ENCODE data around the gene KDELR1. TPM values are rescaled to one million over a fixed set of nuclear protein-coding genes. Genes with fewer than 3 reads are reported as not detected.

The KDELR1 gene
- total RNA-seq (10 to 100 TPM; 56.5 to 71.0 (median 62.9) TPM), polyA plus RNA-seq (10 to 100 TPM; 37.0 to 48.7 (median 40.0) TPM)
- long read RNA-seq, donor 1, transcript KDELR1-201 (5 exons, 1,557 nt), result major isoform, 16 of 22 reads
- long read RNA-seq, donor 1, partial matches to known transcripts, result 3 of 22 reads
- long read RNA-seq, donor 1, other reads (novel, unspliced or antisense), result 2 of 22 reads
- long read RNA-seq, donor 2, transcript KDELR1-201 (5 exons, 1,557 nt), result major isoform, 38 of 48 reads
- long read RNA-seq, donor 2, partial matches to known transcripts, result 4 of 48 reads
- long read RNA-seq, donor 2, other reads (novel, unspliced or antisense), result 4 of 48 reads

- DNase-seq (peak; percentile 70 to 87), ATAC-seq (peak; percentile 91 to 97 (median 95))
- Histone ChIP-seq H3K4me1 (no peaks in the 10 kb centered on the region), H3K4me3 (peak within 1 kb of the TSS; percentile 99), H3K27ac (peak within 1 kb of the TSS; percentile 87), H3K27me3 (ENCODE audit: insufficient read depth in 3 of 3, low read length in 2 of 3) (peaks cover 0 to 36% (median 27%) of the 10 kb centered on the region in 3 donors), H3K36me3 (ENCODE audit: insufficient read depth in 1 of 2, low read depth in 1 of 2) (peaks cover 0 to 32% of the 10 kb centered on the region in 2 donors), H3K9me3 (no peaks in the 10 kb centered on the region)
- WGBS, 3 donors, result 4 to 6% (median 5%) methylated on average over 37 to 42 of the region's 42 CpGs
- TF ChIP-seq, protein P1, sequence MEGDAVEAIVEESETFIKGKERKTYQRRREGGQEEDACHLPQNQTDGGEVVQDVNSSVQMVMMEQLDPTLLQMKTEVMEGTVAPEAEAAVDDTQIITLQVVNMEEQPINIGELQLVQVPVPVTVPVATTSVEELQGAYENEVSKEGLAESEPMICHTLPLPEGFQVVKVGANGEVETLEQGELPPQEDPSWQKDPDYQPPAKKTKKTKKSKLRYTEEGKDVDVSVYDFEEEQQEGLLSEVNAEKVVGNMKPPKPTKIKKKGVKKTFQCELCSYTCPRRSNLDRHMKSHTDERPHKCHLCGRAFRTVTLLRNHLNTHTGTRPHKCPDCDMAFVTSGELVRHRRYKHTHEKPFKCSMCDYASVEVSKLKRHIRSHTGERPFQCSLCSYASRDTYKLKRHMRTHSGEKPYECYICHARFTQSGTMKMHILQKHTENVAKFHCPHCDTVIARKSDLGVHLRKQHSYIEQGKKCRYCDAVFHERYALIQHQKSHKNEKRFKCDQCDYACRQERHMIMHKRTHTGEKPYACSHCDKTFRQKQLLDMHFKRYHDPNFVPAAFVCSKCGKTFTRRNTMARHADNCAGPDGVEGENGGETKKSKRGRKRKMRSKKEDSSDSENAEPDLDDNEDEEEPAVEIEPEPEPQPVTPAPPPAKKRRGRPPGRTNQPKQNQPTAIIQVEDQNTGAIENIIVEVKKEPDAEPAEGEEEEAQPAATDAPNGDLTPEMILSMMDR (IDR thresholded peaks at IDR 0.05), result peak; percentile 86
- intact Hi-C loops (cut with DNase I), result loop anchor here (1.0 to 5.0 kb wide), 3 partner anchors 27 to 74 kb away; partner anchors contain the start of gene SYNGR4 (in 1 of the 2)
Measured at GRCh38 chr19:48391100-48392005, at the start of gene KDELR1. Gene KDELR1 (minus strand): TSS chr19:48391551. CDS start chr19:48391358, 193 bp downstream.

- TF ChIP-seq, protein P1 (IDR thresholded peaks at IDR 0.05), result no peak
- no peak for ATAC-seq
- H3K4me3 ChIP-seq, result no peak overlapping the region
- no peak for DNase-seq
- no peaks in the 10 kb centered on the region for H3K9me3 ChIP-seq
- H3K4me1 ChIP-seq, result no peaks in the 10 kb centered on the region
- WGBS, 3 donors, result 85 to 92% (median 85%) methylated on average over 5 of the region's 5 CpGs
- no peak overlapping the region for H3K27ac ChIP-seq
- intact Hi-C loops (cut with DNase I), result no loop called here
- H3K36me3 ChIP-seq (ENCODE audit: insufficient read depth in 1 of 2, low read depth in 1 of 2), result no peaks in the 10 kb centered on the region
- peaks cover 0 to 39% (median under 1%) of the 10 kb centered on the region in 3 donors for H3K27me3 ChIP-seq (ENCODE audit: insufficient read depth in 3 of 3, low read length in 2 of 3)
Measured at GRCh38 chr19:48436586-48436985, 45.2 kb upstream of the KDELR1 start.

GRCh38 chr19:48433337-48433736, 42.0 kb upstream of the KDELR1 start:
- ATAC-seq, result no peak
- 60 to 68% (median 65%) methylated on average over 8 of the region's 8 CpGs for WGBS, 3 donors
- intact Hi-C loops (cut with DNase I), result no loop called here

DNA sequence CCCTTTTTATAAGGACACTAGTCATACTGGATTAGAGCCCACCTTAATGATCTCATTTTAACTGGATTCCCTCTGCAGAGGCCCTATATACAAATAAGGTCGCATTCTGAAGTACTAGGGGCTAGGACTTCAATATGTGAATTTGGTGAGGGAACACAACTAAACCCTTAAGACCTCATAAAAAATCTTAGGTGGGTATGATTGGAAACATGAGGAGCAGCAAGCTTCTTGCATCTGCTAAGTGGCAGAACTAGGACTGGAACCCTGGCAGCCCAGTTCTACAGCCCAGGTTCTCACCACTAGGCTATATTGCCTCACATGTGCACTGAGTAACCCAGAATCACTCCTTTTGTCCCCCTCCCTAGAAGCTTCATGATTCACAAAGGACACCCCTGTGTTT, 37.3 kb upstream of the KDELR1 start:
- Histone ChIP-seq H3K4me1 (no peaks in the 10 kb centered on the region), H3K4me3 (no peak overlapping the region), H3K27me3 (ENCODE audit: insufficient read depth in 3 of 3, low read length in 2 of 3) (no peaks in the 10 kb centered on the region), H3K27ac (no peak overlapping the region), H3K9me3 (no peaks in the 10 kb centered on the region), H3K36me3 (ENCODE audit: insufficient read depth in 1 of 2, low read depth in 1 of 2) (no peaks in the 10 kb centered on the region)
- no peak for DNase-seq
- TF ChIP-seq, protein P1 (IDR thresholded peaks at IDR 0.05), result no peak
- WGBS, 3 donors, result 83 to 95% (median 93%) methylated on average over 1 of the region's 1 CpG
- ATAC-seq, result no peak
- intact Hi-C loops (cut with DNase I), result no loop called here

More at GRCh38 chr19:48433337-48433736, 42.0 kb upstream of the KDELR1 start:
- Histone ChIP-seq H3K4me1 (no peaks in the 10 kb centered on the region), H3K27ac (no peak overlapping the region), H3K9me3 (no peaks in the 10 kb centered on the region), H3K4me3 (no peak overlapping the region), H3K27me3 (ENCODE audit: insufficient read depth in 3 of 3, low read length in 2 of 3) (peaks cover 0 to 14% (median 0%) of the 10 kb centered on the region in 3 donors), H3K36me3 (ENCODE audit: insufficient read depth in 1 of 2, low read depth in 1 of 2) (no peaks in the 10 kb centered on the region)
- TF ChIP-seq, protein P1 (IDR thresholded peaks at IDR 0.05), result no peak
- no peak for DNase-seq

Data from psoas muscle (tissue), 8 donors.